GM19240 (cell line): ENCODE measurements around the gene GPC6.
"Not testable (repeated sequence)": the region's sequence is repeated elsewhere in the genome, so short reads cannot be mapped to it uniquely, and the experiment has no call there.

Source experiments
- DNase-seq: peaks from one replicate; pipeline ENCODE4 v3.0.0; 2011; ENCODE audit warnings: low spot score; ENCODE audit not compliant: insufficient read length

Gene GPC6

DNA sequence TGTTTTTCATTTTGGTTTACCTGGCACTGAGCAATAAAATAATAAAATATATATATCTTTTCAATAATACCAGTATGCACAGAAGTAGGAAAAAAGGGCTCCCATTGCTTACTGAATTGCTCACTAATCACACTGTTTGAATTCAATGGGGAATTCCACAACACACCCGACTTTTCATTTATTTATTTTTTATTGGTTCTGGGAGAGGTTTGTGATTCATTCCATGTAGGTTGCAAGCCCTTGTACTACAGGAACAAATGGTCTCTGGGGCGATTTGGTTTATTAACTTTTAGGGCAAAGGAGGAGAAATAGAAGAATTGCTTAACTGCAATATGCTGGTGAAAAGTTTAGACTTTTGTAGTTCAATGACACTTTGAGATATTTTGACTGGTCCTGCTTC, 1045.4 kb downstream of the GPC6 start:
- no peak for DNase-seq

DNA sequence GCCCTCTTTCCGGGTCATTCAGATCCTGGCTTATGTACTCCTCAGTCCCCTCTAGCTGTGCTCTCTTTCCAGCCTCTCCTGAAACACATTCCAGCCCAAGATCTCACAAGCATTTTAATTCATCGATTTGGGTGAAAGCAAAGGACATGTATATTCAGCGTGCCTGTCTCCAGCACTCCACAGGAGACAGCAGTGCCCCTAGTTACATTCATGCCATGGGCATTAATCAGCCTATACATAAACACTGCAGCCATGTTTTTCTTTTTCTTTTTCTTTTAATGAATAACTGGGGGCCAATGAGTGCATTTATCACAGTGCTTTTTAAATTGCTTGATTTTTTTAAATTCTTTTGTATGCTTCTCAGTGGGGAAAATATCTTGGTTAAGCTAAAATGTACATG, 1053.7 kb downstream of the GPC6 start:
- no peak for DNase-seq

DNA sequence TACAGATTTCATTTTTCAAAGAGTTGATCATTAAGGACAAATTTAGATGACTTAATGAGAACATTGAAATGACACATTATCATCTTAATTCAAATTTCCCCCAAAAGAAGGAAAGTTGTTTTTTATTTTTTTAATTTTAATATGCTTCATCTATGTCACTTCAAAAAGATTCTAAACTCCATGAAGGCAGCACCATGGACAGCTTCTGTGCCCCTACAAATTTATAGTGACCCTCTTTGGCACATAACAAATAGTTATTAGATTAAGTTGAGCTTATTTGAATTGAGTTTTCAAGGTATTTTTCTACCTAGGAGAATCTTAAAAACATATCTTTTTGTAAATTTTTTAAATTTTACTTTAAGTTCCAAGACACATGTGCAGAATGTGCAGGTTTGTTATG, 1054.2 kb downstream of the GPC6 start:
- no peak for DNase-seq

DNA sequence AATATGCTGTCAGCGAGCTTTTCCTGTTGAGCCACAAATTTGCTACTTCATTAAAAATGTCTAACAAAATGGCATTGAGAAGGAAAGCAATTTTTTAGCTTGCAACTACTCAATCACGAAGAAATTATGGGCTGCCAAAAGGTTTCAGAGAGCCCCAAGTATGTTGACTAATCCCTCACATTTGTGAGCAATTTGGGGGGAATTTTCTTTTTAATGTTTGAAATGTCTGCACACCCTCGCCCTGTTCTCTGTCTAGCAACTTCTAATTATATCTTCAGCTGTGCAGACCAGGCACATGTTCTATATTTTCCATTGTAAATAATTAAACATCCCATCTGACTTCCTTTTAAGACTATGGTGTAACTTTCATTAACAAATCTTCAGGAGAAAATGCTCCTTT, 1060.0 kb downstream of the GPC6 start:
- no peak for DNase-seq

DNA sequence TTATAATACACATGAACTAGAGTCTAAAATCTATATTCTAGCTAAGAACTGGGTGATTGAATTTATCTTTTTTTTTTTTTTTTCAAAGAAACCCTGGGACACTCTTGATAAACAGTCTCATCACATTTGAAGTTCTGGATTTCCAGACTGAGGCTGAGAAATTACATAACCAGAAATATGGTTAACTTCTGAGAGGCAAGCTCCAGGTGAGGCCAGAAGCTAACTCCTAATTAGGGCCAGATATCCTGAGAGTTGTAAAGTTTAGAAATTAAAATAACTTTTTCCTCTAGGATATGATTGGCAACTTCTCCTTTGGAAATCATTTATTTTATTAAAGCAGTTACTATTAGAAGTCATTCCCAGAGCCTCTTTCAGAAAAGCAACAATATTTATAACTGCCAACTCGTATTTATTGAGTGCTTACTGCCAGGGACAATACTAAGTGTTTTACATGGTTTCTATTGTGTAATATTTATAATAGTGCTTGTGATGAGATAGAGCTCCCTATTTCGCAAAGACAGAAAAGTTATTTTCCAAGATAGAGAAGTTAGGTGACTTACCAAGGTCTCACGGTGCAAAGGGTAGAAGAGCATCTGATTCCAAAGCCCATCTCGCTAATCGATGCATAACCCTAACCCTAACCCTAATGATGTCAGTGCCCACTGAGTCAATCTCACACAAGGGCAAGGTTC, 1065.2 kb downstream of the GPC6 start:
- no peak for DNase-seq

DNA sequence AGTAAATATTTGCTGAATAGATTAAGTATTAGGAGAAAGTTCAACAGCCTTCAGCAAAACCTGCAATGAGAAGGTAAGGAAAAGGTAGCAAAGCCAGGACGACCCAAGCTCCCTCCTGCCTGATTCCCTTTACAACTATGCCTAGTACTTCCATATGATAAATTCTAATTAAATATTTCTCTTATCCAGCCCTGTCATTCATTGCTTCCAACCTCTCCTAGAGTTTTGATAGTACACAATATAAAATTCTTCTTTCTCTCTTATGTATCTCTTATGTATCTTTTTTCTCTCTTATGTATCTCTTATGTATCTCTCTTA, 1065.7 kb downstream of the GPC6 start:
- DNase-seq, result no peak

DNA sequence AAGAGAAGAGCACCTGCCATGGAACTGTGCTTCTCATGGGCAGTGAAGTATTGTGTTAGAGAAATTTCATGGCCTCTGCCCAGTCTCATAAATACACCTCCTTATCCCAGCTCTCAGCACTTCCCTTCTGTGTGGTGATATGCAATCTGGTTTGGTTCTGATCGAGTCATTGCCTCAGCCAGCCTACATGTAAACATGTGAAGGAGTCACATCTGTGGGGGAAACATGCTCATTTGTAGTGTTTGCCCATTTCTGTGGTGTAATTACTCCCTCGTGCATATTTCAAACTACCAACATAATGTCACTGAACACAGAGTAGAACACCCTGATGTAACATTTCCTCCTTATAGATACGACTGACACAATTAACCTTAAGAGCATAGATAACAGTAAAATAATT, 1069.9 kb downstream of the GPC6 start:
- DNase-seq, result no peak

DNA sequence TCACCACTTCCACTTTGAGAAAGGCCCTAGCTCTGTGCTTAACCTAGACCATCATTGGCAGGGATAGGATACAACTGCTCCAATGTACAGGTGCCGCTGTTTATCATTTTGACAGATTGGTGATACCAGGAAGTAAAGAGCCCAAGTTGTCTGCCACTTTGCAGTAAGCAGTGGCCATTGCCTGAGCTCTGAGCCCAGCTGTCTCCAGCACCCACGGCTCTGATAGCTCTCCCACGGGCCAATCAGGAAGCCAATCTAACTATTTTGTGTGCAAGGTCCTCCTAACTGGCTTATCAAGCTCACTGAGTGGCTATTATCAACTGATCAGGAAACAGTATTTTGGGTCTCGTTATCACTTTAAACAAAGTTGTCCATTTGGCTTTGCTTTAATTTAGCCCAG, 1071.7 kb downstream of the GPC6 start:
- no peak for DNase-seq

DNA sequence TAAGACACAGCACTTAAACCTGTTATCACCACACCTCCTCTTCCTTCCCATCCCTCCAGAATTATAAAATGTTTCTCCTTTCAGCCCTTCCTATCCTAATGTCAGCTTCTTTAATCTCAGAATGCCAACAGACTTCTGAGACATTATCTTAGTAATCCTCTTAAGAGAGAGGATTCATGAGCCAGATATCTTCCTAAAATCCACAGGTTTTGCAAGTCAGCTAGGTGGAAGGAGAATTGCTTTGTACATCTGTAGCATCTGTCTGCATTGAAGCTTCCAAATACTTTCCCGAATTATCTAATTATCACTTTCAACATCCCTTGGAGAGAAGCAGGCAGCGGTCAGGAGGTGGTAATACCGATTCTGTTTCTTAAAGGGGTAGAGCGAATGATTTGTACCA, 1073.8 kb downstream of the GPC6 start:
- DNase-seq, result no peak

DNA sequence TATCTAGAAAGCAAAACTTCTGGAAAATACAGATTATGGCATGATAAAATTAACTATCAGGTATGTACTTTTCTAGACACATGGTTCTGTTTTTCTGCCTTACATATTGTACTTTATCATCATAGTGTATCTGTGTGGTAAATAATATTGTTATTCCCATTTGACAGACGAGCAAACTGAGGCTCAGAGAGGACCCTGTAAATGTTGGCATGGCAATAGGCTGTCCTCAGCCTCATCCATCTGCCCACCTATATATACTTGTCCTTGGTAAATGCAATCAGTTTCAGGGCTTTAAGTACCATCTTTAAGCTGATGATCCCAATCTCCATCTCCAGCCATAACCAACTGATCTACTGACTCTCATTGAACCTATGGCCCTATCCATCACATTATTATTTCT, 1074.9 kb downstream of the GPC6 start:
- no peak for DNase-seq

DNA sequence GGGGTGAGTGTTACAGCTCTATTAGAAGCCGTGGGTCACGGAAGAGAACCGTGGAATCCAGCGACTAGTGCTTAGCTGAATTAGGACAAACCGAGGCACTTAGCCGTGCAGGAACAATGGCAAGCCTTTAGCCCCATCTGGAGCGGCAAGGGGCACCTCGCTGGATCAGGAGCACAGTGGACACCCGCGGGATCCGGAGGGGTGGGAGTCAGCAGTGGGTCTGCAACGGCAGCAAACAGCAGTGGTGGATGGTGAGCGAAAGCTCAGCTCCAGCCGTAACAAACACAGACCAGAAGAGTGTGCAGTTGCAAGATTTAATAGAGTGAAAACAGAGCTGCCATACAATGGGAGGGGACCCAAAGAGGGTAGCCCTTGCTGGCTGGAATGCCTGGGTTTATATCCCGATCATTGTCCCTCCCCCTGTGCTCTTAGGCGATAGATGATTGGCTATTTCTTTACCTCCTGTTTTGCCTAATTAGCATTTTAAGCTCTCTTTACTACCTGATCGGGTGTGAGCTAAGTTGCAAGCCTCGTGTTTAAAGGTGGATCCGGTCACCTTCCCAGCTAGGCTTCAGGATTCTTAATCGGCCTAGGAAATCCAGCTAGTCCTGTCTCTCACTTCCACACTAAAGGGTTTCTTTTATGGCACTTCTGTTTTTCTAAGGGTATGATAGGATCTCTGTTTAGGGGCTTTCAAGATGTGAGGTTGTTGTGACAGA, 1076.4 kb downstream of the GPC6 start:
- DNase-seq, result not testable (repeated sequence)

DNA sequence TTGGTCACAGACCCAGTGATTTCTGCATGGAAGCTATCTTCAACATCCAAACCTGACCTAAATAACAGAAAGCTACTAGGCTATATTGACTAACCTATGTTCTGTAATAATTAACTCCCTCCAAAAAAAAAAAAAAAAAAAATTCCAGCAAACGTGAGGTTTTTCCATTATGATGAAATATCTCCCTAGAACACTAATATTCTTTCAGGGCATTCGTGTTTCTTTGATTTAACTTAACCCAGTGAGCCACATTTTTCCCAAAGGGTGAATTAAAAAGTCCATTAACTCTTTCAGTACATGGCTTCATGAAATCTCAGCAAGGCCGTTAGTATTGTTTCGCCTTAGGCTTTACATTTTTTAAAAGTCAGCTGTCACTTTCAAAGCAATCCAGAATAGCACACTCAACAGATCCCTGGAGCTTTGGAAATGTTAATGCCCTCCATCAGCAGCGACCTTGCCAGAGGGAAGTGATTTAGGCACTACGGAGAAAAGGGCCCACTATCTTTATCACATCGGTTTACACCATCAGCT, 1077.1 kb downstream of the GPC6 start:
- no peak for DNase-seq

DNA sequence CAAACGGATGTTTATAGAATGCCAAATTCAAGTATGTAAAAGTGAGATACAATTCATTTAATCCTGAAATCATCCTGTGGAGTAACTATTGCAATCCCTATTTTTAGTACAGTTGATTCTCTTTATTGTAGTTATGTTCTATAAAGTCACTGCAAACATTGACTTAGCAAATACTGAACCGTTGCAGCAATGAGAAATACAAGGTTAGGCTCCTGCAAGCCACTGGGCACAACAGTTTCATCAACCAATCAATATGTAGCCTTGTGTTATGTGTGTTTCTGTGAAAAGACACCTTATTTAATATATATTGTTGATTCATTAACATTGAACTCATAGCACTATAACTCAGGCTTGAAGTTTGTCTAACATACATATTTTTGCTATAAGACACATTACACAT, 1078.4 kb downstream of the GPC6 start:
- no peak for DNase-seq

DNA sequence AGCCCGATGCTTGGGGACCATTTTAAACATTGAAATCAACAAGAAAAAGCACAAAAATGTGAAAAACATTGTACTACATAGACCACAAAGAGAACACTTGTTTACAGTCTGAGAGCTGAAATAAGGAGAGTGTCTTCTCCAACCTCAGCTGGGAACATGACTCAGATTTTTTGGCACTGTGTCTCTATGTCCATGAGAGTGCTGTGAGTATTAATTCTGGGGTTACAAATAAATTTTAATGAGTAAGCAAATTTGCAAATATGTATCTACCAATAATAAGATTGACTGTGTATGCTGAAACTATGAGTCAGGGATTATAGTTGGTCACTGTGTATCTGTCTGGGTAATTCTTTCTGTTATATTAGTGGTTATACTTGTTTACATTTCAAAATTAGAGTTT, 1078.9 kb downstream of the GPC6 start:
- no peak for DNase-seq

DNA sequence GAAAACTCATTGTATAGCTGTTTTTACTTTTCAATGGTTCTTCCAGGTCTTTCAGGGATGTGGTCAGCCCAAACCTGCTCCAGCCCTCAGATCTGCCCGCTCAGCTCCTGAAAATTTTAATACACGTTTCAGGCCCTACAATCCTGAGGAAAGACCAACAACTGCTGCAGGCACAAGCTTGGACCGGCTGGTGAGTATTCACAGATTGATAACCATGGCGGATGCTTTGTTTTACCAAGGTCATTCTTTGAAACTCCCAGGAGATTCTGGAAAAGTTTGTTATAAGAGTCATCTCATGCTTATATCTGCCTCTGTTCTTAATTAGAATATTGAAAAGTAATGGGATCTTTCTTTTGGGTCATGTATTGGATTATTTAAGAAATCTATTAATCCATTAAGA, 1079.3 kb downstream of the GPC6 start:
- no peak for DNase-seq

DNA sequence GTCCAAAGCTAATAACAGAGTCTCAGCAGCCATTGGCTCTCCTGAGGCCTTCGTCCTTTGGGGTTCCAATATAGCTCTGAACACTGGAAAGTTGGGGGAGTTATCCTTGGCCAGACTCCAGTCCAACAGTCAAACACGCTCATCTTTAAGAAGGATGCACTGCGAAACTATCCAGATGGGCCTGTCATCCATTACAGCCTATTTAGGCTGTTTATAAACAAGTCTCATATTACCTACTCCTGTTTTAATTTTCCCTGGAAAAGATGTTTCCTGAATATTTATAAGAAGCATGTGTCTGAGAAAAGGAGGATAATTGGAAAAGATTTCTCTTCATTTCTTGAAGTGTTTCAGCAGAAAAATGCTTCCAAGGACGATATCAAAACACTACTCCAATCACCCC, 1082.2 kb downstream of the GPC6 start:
- DNase-seq, result no peak

DNA sequence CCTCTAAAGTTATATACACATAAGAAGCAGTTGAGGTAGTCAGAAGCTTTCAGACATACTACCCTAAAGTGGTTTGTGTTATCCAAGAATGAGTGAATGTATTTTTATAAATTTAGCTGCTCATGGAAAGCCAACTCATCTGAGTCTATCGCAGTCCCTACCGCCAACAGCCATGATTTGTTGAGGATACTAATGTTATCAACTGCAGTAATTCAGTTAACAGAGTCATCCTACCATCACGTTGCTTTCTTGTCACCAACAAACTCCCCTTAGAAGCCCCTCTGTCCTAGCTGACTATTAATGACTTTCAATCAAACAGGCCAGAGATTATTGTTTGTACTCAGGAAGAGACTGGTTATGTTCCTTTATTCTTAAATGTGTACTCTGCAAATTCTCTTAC, 1083.0 kb downstream of the GPC6 start:
- no peak for DNase-seq

DNA sequence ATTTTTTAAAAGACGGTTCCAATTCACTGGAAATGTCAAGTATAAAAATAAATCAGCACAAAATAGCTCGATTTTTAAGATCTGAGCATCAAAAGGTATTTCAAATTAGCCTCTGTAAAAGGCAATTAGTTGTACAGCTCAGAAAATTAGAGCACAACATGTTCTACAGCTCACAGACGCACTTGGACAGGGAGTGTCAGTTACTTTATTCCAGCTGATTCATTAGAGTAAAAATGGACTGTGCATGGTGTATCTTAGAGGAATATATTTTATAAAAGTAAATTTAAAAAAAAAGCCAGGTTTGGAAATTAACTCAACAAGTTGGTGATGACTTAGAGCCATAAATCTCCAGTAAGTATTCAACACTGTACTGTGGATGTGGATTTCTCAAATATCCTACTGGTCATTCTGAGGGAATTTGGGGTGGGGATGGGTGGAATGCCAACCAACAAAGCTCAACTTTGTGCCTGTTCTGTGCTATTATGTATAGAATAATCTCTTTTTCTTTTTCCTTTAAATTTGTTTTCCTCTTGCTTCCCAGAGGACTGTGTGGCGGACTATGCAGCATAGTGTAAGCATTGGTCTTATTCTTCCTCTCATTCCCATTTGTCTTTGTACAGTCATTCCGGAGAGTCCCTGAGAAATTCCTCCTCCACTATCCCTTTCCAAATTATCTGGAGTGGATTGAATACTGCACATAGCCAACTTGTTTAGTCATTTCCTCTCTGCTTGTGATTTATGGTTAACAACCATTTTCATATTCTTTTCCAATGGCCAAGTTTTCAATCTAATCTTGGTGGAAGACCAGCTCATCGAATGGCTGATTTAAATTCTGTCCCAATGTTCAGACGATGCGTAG, 1083.6 kb downstream of the GPC6 start:
- no peak for DNase-seq

DNA sequence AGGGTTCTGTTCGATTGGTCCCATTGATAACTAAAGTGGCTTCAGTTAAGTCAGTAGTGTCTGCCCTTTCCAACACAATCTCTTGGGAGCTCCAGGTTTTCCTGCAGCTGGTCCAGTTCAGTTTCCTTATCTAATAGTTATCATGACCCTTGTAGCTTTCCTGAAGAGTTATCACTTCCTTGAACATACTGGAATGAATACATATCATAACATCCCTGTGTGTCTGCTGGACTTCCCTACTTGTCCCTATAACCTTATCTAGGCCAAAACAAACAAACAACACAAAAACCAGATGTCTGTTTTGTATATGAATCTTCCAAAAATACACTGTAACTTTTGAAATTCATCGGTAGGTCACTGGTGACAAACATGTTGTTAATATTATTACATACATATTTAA, 1085.3 kb downstream of the GPC6 start:
- no peak for DNase-seq

DNA sequence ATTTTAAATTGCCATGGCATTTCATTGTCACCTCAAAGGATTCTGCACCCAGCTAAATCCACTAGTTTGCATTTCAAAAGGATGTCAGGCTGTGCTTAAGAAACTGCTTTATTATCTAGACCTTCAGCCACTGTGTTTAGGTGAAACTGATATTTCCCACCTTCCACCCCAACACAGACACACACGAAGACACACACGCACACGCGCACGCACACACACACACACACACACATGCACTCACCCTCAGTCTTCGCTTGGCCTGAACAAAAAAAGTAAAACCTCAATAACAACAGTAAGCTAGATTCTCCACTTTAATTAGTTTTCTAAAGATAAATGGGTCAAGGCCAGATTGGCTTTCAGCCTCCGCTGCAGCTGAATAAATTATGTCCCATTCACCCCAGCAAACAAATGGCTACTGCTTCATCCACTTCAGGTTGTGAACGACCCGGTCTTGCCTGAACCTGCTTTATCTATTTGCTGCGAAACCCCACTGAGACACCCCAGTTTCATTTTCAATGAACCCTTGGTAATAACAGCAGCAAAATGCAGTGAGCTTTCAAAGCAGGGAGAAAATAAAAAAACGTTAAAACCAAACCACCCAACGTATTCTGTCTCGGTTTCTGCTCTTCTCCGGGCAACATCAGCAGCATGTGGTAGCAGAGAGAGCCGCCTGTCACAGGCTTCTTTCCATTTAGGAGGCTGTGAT, 1086.1 kb downstream of the GPC6 start:
- no peak for DNase-seq

DNA sequence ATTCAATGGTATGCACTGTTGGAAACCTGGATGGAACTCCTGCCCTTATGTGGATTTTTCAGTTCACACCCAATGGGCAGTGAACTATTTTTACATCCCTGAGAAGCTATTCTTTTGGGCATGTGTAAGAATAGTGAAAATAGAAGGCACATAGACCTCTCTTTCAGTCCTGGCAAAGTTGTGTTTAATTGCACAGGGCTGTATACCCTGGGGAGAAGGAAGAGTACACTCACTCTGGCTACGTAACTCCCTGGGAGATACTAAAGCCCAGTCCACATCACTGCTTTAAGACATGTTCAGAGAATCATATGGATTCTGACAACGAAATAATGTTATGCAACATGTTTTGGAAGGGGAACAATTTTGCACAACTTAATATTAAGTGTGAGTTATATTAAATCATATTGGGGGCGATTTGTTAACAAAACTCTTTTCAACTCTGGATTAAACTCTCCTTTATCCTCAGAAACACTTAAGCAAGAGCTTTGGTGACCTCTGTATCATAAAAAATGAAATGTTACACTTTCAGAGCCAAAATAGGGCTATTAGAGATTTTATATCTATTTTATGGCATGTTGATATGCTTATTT, 1086.8 kb downstream of the GPC6 start:
- no peak for DNase-seq
